Loucy (cell line): ENCODE measurements around the gene GRIP2.

Experiments
- H2AFZ ChIP-seq: fragments of 200-600 bp; sonication (generic); 2 replicates; pipeline ENCODE4 v1.6.0; 2016; ENCODE audit warnings: antibody characterized with exemption, mild to moderate bottlenecking, low read length, moderate library complexity
- H3F3A ChIP-seq: fragments of 200-600 bp; 2 replicates; pipeline ENCODE4 v1.6.0; 2016; ENCODE audit warnings: antibody characterized with exemption, low read depth, mild to moderate bottlenecking
- H3K27me3 ChIP-seq: fragments of 200-600 bp; sonication (generic); 2 replicates; pipeline ENCODE4 v1.6.1; 2014; ENCODE audit warnings: low read length, mild to moderate bottlenecking; ENCODE audit not compliant: insufficient read depth, poor library complexity, severe bottlenecking
- H3K36me3 ChIP-seq: fragments of 200-600 bp; sonication (generic); 2 replicates; pipeline ENCODE4 v1.6.1; 2016; ENCODE audit warnings: low read length; ENCODE audit not compliant: insufficient read depth
- H3K4me1 ChIP-seq: fragments of 200-600 bp; sonication (generic); 2 replicates; pipeline ENCODE4 v1.5.1; 2014; ENCODE audit warnings: low read length, mild to moderate bottlenecking; ENCODE audit not compliant: insufficient read depth, poor library complexity, severe bottlenecking
- H3K4me2 ChIP-seq: fragments of 200-600 bp; sonication (generic); 2 replicates; pipeline ENCODE4 v1.6.0; 2014; ENCODE audit warnings: antibody characterized with exemption, low read length, low read depth, mild to moderate bottlenecking; ENCODE audit not compliant: poor library complexity, severe bottlenecking
- H3K4me3 ChIP-seq: fragments of 200-600 bp; sonication (generic); 2 replicates; pipeline ENCODE4 v1.5.1; 2014; ENCODE audit warnings: low read length, mild to moderate bottlenecking, mixed read lengths; ENCODE audit not compliant: poor library complexity, severe bottlenecking
- H3K79me2 ChIP-seq: fragments of 200-600 bp; sonication (generic); 2 replicates; pipeline ENCODE4 v1.6.1; 2014; ENCODE audit warnings: low read length; ENCODE audit not compliant: insufficient read depth
- H3K9ac ChIP-seq: fragments of 200-600 bp; sonication (generic); 2 replicates; pipeline ENCODE4 v1.6.0; 2014; ENCODE audit warnings: mild to moderate bottlenecking, low read depth, low read length, moderate library complexity; ENCODE audit not compliant: poor library complexity, severe bottlenecking
- H3K9me2 ChIP-seq: fragments of 200-600 bp; sonication (generic); replicated peaks from 2 replicates; pipeline ENCODE4 v1.6.1; 2016; ENCODE audit warnings: low read depth, low read length, mixed read lengths
- H3K9me3 ChIP-seq: fragments of 200-600 bp; sonication (generic); 2 replicates; pipeline ENCODE4 v1.6.1; 2014; ENCODE audit warnings: mild to moderate bottlenecking, antibody characterized with exemption, low read length, low read depth; ENCODE audit not compliant: insufficient read depth
- H4K20me1 ChIP-seq: fragments of 200-600 bp; sonication (generic); 2 replicates; pipeline ENCODE4 v1.6.0; 2014; ENCODE audit warnings: antibody characterized with exemption, low read length, mild to moderate bottlenecking; ENCODE audit not compliant: insufficient read depth, poor library complexity, severe bottlenecking
- EZH2phosphoT487 ChIP-seq: fragments of 200-600 bp; IDR thresholded peaks from 2 replicates; pipeline ENCODE4 v1.6.1; 2018; ENCODE audit warnings: antibody characterized with exemption, mild to moderate bottlenecking, moderate library complexity, borderline replicate concordance
- TF ChIP-seq, protein P1 (sequence below): fragments of 200-600 bp; sonication (generic); conservative IDR thresholded peaks from 2 replicates; pipeline ENCODE4 v1.5.1; 2014; ENCODE audit warnings: mild to moderate bottlenecking, antibody characterized with exemption, low read length

Gene GRIP2

GRCh38 chr3:14482271-14482721 is 57.8 kb downstream of the GRIP2 start:
- Histone ChIP-seq H3F3A (no peaks in the 10 kb centered on the region), H4K20me1 (no peaks in the 10 kb centered on the region), H3K4me1 (no peaks in the 10 kb centered on the region), H3K4me2 (no peak overlapping the region), H3K9me3 (no peaks in the 10 kb centered on the region), H3K27me3 (no peaks in the 10 kb centered on the region), H3K4me3 (no peak overlapping the region), H3K36me3 (peaks cover 63% of the 10 kb centered on the region; the same call in 1 of the 2 replicates), H3K79me2 (no peaks in the 10 kb centered on the region), H3K9me2 (no peaks in the 10 kb centered on the region), H3K9ac (no peak overlapping the region), H2AFZ (no peak overlapping the region)
- TF ChIP-seq EZH2phosphoT487 = no peak
- TF ChIP-seq, protein P1, sequence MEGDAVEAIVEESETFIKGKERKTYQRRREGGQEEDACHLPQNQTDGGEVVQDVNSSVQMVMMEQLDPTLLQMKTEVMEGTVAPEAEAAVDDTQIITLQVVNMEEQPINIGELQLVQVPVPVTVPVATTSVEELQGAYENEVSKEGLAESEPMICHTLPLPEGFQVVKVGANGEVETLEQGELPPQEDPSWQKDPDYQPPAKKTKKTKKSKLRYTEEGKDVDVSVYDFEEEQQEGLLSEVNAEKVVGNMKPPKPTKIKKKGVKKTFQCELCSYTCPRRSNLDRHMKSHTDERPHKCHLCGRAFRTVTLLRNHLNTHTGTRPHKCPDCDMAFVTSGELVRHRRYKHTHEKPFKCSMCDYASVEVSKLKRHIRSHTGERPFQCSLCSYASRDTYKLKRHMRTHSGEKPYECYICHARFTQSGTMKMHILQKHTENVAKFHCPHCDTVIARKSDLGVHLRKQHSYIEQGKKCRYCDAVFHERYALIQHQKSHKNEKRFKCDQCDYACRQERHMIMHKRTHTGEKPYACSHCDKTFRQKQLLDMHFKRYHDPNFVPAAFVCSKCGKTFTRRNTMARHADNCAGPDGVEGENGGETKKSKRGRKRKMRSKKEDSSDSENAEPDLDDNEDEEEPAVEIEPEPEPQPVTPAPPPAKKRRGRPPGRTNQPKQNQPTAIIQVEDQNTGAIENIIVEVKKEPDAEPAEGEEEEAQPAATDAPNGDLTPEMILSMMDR = no peak

DNA sequence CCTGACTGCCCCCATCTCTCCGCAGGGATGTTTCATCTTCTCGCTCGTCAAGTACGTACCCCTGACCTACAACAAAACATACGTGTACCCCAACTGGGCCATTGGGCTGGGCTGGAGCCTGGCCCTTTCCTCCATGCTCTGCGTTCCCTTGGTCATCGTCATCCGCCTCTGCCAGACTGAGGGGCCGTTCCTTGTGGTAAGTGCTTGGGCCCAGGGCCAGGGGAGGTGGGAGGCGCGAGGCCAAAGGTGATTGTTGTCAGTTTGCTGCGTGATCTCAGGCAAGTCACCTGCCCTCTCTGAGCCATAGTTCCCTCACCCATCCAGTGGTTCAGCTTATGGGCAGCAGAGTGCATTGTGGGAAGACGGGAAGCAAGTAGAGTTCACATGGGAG is 58.5 kb downstream of the GRIP2 start:
- H3K4me3 ChIP-seq = no peak overlapping the region
- no peaks in the 10 kb centered on the region for H3K9me2 ChIP-seq
- H4K20me1 ChIP-seq = no peaks in the 10 kb centered on the region
- H3K4me2 ChIP-seq = no peak overlapping the region
- H3K36me3 ChIP-seq = peaks cover 69% of the 10 kb centered on the region; the same call in 1 of the 2 replicates
- no peaks in the 10 kb centered on the region for H3K79me2 ChIP-seq
- TF ChIP-seq EZH2phosphoT487 = no peak
- TF ChIP-seq, protein P1 = no peak
- H2AFZ ChIP-seq = no peak overlapping the region
- H3K9ac ChIP-seq = no peak overlapping the region
- no peaks in the 10 kb centered on the region for H3F3A ChIP-seq
- no peaks in the 10 kb centered on the region for H3K9me3 ChIP-seq
- H3K27me3 ChIP-seq = no peaks in the 10 kb centered on the region
- H3K4me1 ChIP-seq = no peaks in the 10 kb centered on the region

DNA sequence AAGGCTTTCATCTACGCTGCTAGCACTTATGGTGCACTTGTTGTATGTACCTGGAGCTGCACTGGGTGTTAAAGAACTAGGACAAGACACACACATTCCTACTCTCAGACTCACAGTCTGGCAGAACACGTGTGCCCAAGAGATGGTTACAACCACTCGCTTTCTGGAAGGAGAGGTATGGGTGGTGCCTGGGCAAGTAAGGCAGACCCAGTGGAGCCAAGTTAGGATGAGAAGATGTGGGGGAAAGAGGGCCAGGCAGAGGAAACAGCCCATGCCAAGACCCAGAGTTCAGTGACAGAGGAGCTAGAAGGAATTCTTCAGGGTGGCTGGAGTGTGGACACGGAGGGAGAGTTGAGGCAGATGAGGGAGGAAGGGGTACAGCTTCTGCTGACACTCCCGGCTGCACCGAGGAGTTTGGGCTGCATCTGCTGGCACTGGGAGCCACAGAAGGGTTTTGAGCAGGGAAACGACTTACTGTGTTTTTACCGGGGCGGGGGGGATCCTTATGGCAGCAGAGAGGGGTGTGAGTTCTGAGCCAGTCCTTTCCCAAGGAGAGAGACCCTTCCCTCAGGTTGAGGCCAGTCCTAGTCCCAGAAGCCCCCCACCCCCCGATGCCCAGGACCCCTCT is 59.0 kb downstream of the GRIP2 start:
- Histone ChIP-seq H3K9me3 (no peaks in the 10 kb centered on the region), H3K79me2 (no peaks in the 10 kb centered on the region), H3K27me3 (no peaks in the 10 kb centered on the region), H3K36me3 (peaks cover 73% of the 10 kb centered on the region; the same call in 1 of the 2 replicates), H3K9ac (no peak overlapping the region), H3K4me1 (no peaks in the 10 kb centered on the region), H3F3A (no peaks in the 10 kb centered on the region), H4K20me1 (no peaks in the 10 kb centered on the region), H2AFZ (no peak overlapping the region), H3K9me2 (no peaks in the 10 kb centered on the region), H3K4me3 (no peak overlapping the region), H3K4me2 (no peak overlapping the region)
- no peak for TF ChIP-seq EZH2phosphoT487
- TF ChIP-seq, protein P1 = no peak
